NT2/D1 (cell line): ENCODE results near the gene SHC3.

ENCODE experiments used
- DNase-seq: peaks from one replicate; pipeline ENCODE4 v3.0.0-alpha.2; 2011; ENCODE audit warnings: low read depth, low spot score
- H3K27me3 ChIP-seq: 2 replicates; pipeline ENCODE4 v1.6.0; 2011; ENCODE audit warnings: mild to moderate bottlenecking; ENCODE audit not compliant: insufficient read length, insufficient read depth
- H3K36me3 ChIP-seq: 2 replicates; pipeline ENCODE4 v1.6.1; 2011; ENCODE audit warnings: mild to moderate bottlenecking, low read length, mixed read lengths; ENCODE audit not compliant: insufficient read depth, insufficient read length
- H3K4me1 ChIP-seq: 2 replicates; pipeline ENCODE4 v1.5.1; 2011; ENCODE audit not compliant: insufficient read depth, insufficient read length
- H3K4me3 ChIP-seq: 2 replicates; pipeline ENCODE4 v1.5.1; 2011; ENCODE audit warnings: low read depth; ENCODE audit not compliant: insufficient read length
- H3K9ac ChIP-seq: 2 replicates; pipeline ENCODE4 v1.6.0; 2011; ENCODE audit warnings: low read depth; ENCODE audit not compliant: insufficient read length
- H3K9me3 ChIP-seq: 2 replicates; pipeline ENCODE4 v1.5.1; 2011; ENCODE audit warnings: mild to moderate bottlenecking, low read length; ENCODE audit not compliant: insufficient read depth
- SUZ12 ChIP-seq: IDR thresholded peaks from 2 replicates; pipeline ENCODE4 v1.6.1; 2011; ENCODE audit not compliant: insufficient read length, insufficient read depth; ENCODE audit errors: extremely low read depth
- YY1 ChIP-seq: IDR thresholded peaks from 2 replicates; pipeline ENCODE4 v1.6.1; 2011; ENCODE audit not compliant: insufficient read length, insufficient read depth
- ZNF274 ChIP-seq: IDR thresholded peaks from 2 replicates; pipeline ENCODE4 v1.6.1; 2011; ENCODE audit warnings: mild to moderate bottlenecking, low read depth, low read length

The SHC3 gene

GRCh38 chr9:89036383-89036782 lies 142.2 kb downstream of the SHC3 start:
- DNase-seq: no peak
- no peaks in the 10 kb centered on the region for H3K36me3 ChIP-seq
- no peak for TF ChIP-seq YY1
- TF ChIP-seq SUZ12: no peak
- TF ChIP-seq ZNF274: no peak

GRCh38 chr9:89032661-89033060 lies 146.0 kb downstream of the SHC3 start:
- TF ChIP-seq YY1 (no peak), SUZ12 (no peak), ZNF274 (no peak)
- Histone ChIP-seq H3K4me1 (no peaks in the 10 kb centered on the region), H3K9ac (no peak overlapping the region), H3K9me3 (peaks cover 17% of the 10 kb centered on the region; the same call in 1 of the 2 replicates), H3K36me3 (no peaks in the 10 kb centered on the region), H3K4me3 (no peak overlapping the region), H3K27me3 (no peaks in the 10 kb centered on the region)
- no peak for DNase-seq

More at GRCh38 chr9:89036383-89036782, 142.2 kb downstream of the SHC3 start:
- no peak overlapping the region for H3K9ac ChIP-seq
- no peaks in the 10 kb centered on the region for H3K27me3 ChIP-seq
- no peaks in the 10 kb centered on the region for H3K4me1 ChIP-seq
- no peaks in the 10 kb centered on the region for H3K9me3 ChIP-seq
- H3K4me3 ChIP-seq: no peak overlapping the region

- no peaks in the 10 kb centered on the region for H3K36me3 ChIP-seq
- no peaks in the 10 kb centered on the region for H3K27me3 ChIP-seq
- no peak for DNase-seq
- no peak overlapping the region for H3K4me3 ChIP-seq
- no peak overlapping the region for H3K9ac ChIP-seq
- peaks cover 17% of the 10 kb centered on the region; the same call in 1 of the 2 replicates for H3K9me3 ChIP-seq
- TF ChIP-seq YY1: no peak
- no peak for TF ChIP-seq SUZ12
- no peak for TF ChIP-seq ZNF274
- no peaks in the 10 kb centered on the region for H3K4me1 ChIP-seq
These were observed 146.4 kb downstream of the SHC3 start for GRCh38 chr9:89032173-89032572.

- H3K4me3 ChIP-seq: no peak overlapping the region
- H3K27me3 ChIP-seq: no peaks in the 10 kb centered on the region
- TF ChIP-seq YY1 (no peak), SUZ12 (no peak), ZNF274 (no peak)
- DNase-seq: no peak
- no peaks in the 10 kb centered on the region for H3K36me3 ChIP-seq
- H3K9me3 ChIP-seq: peaks cover 17% of the 10 kb centered on the region; the same call in 1 of the 2 replicates
- no peak overlapping the region for H3K9ac ChIP-seq
- no peaks in the 10 kb centered on the region for H3K4me1 ChIP-seq
These were observed 148.8 kb downstream of the SHC3 start for GRCh38 chr9:89029788-89030187.

GRCh38 chr9:89026876-89027275 lies 151.7 kb downstream of the SHC3 start:
- Histone ChIP-seq H3K4me3 (no peak overlapping the region), H3K36me3 (no peaks in the 10 kb centered on the region), H3K4me1 (no peaks in the 10 kb centered on the region), H3K9me3 (peaks cover 17% of the 10 kb centered on the region; the same call in 1 of the 2 replicates), H3K9ac (no peak overlapping the region), H3K27me3 (no peaks in the 10 kb centered on the region)
- TF ChIP-seq YY1 (no peak), ZNF274 (no peak), SUZ12 (no peak)
- DNase-seq: no peak

GRCh38 chr9:89025553-89025952 lies 153.1 kb downstream of the SHC3 start:
- Histone ChIP-seq H3K9me3 (peaks cover 12% of the 10 kb centered on the region; the same call in 1 of the 2 replicates), H3K9ac (no peak overlapping the region), H3K4me3 (no peak overlapping the region), H3K4me1 (peaks cover 8% of the 10 kb centered on the region), H3K36me3 (no peaks in the 10 kb centered on the region), H3K27me3 (no peaks in the 10 kb centered on the region)
- DNase-seq: no peak
- no peak for TF ChIP-seq ZNF274
- TF ChIP-seq SUZ12: no peak
- TF ChIP-seq YY1: no peak

- H3K9ac ChIP-seq: no peak overlapping the region
- TF ChIP-seq ZNF274 (no peak), YY1 (no peak)
- no peaks in the 10 kb centered on the region for H3K27me3 ChIP-seq
- no peaks in the 10 kb centered on the region for H3K36me3 ChIP-seq
- DNase-seq: no peak
- H3K4me1 ChIP-seq: peaks cover 9% of the 10 kb centered on the region
- H3K9me3 ChIP-seq: peaks cover 5% of the 10 kb centered on the region; the same call in 1 of the 2 replicates
- H3K4me3 ChIP-seq: no peak overlapping the region
These were observed 153.9 kb downstream of the SHC3 start for GRCh38 chr9:89024727-89025126.

- DNase-seq: no peak
- Histone ChIP-seq H3K4me3 (no peak overlapping the region), H3K36me3 (no peaks in the 10 kb centered on the region), H3K4me1 (peaks cover 9% of the 10 kb centered on the region), H3K9ac (no peak overlapping the region), H3K9me3 (no peaks in the 10 kb centered on the region), H3K27me3 (no peaks in the 10 kb centered on the region)
- no peak for TF ChIP-seq SUZ12
- TF ChIP-seq YY1: no peak
- no peak for TF ChIP-seq ZNF274
These were observed 154.9 kb downstream of the SHC3 start for GRCh38 chr9:89023740-89024139.
